Measurements from ENCODE around the gene IST1. TPM values are rescaled to one million over a fixed set of nuclear protein-coding genes. Genes with fewer than 3 reads are reported as not detected.

Gene IST1
- total and polyA plus RNA-seq, 10 of the 15 experiments (the other 5 are each of a cell fraction or from before 2014, with no cell fraction given), result 97.3 to 293 (median 138) TPM

DNA sequence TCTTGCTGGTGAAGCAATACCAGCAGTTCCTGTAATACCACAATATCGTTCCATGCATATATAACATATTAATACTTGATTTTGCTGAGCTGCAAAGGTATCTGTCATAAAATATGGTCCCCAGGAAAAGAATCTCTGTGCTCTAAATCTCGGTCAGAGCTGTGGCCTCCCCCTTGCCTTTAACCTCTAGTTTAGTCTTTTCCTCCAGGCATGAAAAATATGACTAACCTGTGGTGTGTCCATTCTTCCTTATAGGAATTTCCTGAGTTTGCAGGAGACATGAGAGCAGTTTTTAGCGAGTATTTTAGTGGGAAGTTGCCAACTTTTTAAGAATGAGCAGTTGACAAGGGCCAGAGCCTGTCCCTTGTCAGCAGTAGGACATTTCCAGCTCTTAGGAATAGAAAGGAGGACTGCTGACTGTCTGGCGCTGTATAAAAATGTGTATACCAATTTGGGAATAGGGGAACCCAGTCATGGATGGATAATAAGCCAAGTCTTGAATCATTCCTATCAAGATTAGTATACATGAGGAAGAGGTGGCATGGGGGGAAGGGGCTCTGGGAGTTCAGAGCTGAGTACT, 40.9 kb upstream of the IST1 start:
- Histone ChIP-seq H4K20me1 (ENCODE audit: control insufficient read depth, insufficient read depth) (no peaks in the 10 kb centered on the region), H3K4me2 (ENCODE audit: control insufficient read depth, insufficient read depth) (peak overlapping the region; percentile 87), H3K9me3 (replicated peaks; ENCODE audit: control insufficient read depth, insufficient read depth, low read length) (no peaks in the 10 kb centered on the region), H3K27me3 (replicated peaks in 1 of 2; ENCODE audit: control insufficient read depth in 2 of 2, insufficient read depth in 2 of 2, low read length in 1 of 2) (no peaks in the 10 kb centered on the region), H3K4me3 (no peak overlapping the region), H3K4me1 (ENCODE audit: control insufficient read depth, insufficient read depth, low read length) (peaks cover 32% of the 10 kb centered on the region), H3K79me2 (ENCODE audit: control insufficient read depth, insufficient read depth, low read length) (peaks cover 27% of the 10 kb centered on the region), H3K36me3 (ENCODE audit: control insufficient read depth in 2 of 2, insufficient read depth in 2 of 2, low read length in 1 of 2) (peaks cover 21 to 28% of the 10 kb centered on the region in 2 experiments), H2AFZ (ENCODE audit: control insufficient read depth, low read depth, low read length) (no peak overlapping the region), H3K27ac (ENCODE audit: control insufficient read depth, insufficient read depth) (peak overlapping the region; percentile 86), H3K9ac (ENCODE audit: control insufficient read depth, insufficient read depth, low read length) (no peak overlapping the region)
- DNase-seq (ENCODE audit: low read depth, low spot score), result no peak
- ChIA-PET SMC1A (ENCODE audit: uncharacterized antibody, unreplicated experiment) (interaction anchor here (2.0 kb wide), 1 partner anchor 11 kb away, joined by 6 read pairs; no protein-coding TSS in a partner anchor), RAD21 (ENCODE audit: unreplicated experiment) (interaction anchor here (1.0 to 2.7 kb wide), 3 partner anchors 11 to 46 kb away, joined by 4 to 12 read pairs (median 4); partner anchors contain the start of gene AP1G1), CTCF (interaction anchor here (1.1 to 1.8 kb wide), 2 partner anchors 11 to 28 kb away, joined by 3 to 9 read pairs; no protein-coding TSS in a partner anchor), POLR2A (interaction anchor here (1.0 to 1.6 kb wide), 2 partner anchors 12 to 74 kb away, joined by 4 read pairs; no protein-coding TSS in a partner anchor)
- ATAC-seq, result no peak
- intact Hi-C loops (cut with micrococcal nuclease; ENCODE audit: unreplicated experiment) (no loop called here), in situ Hi-C loops (cut with MboI) (no loop called here)
- BruUV-seq (replicated peaks), result no TSS peak
- 93% methylated on average over 4 of the region's 4 CpGs for WGBS (ENCODE audit: insufficient coverage, insufficient replicate concordance, low lambda C conversion rate, missing lambda C conversion rate)
- no peak for FAIRE-seq
- TF ChIP-seq, protein P1, sequence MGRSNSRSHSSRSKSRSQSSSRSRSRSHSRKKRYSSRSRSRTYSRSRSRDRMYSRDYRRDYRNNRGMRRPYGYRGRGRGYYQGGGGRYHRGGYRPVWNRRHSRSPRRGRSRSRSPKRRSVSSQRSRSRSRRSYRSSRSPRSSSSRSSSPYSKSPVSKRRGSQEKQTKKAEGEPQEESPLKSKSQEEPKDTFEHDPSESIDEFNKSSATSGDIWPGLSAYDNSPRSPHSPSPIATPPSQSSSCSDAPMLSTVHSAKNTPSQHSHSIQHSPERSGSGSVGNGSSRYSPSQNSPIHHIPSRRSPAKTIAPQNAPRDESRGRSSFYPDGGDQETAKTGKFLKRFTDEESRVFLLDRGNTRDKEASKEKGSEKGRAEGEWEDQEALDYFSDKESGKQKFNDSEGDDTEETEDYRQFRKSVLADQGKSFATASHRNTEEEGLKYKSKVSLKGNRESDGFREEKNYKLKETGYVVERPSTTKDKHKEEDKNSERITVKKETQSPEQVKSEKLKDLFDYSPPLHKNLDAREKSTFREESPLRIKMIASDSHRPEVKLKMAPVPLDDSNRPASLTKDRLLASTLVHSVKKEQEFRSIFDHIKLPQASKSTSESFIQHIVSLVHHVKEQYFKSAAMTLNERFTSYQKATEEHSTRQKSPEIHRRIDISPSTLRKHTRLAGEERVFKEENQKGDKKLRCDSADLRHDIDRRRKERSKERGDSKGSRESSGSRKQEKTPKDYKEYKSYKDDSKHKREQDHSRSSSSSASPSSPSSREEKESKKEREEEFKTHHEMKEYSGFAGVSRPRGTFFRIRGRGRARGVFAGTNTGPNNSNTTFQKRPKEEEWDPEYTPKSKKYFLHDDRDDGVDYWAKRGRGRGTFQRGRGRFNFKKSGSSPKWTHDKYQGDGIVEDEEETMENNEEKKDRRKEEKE (IDR thresholded peaks at IDR 0.05), result no peak
- TF ChIP-seq TCF12 (IDR thresholded peaks at IDR 0.05; ENCODE audit: low read depth, low read length), result no peak
- no peak for TF ChIP-seq ATF7 (IDR thresholded peaks at IDR 0.05; ENCODE audit: low read depth)
- no peak for TF ChIP-seq SMAD5 (IDR thresholded peaks at IDR 0.05; ENCODE audit: low read depth)
- no peak for TF ChIP-seq FOXK2 (IDR thresholded peaks at IDR 0.05)
- no peak for TF ChIP-seq ZNF622 (IDR thresholded peaks at IDR 0.05)
- no peak for TF ChIP-seq EED (IDR thresholded peaks at IDR 0.05; ENCODE audit: low read depth)
- TF ChIP-seq, protein P2, sequence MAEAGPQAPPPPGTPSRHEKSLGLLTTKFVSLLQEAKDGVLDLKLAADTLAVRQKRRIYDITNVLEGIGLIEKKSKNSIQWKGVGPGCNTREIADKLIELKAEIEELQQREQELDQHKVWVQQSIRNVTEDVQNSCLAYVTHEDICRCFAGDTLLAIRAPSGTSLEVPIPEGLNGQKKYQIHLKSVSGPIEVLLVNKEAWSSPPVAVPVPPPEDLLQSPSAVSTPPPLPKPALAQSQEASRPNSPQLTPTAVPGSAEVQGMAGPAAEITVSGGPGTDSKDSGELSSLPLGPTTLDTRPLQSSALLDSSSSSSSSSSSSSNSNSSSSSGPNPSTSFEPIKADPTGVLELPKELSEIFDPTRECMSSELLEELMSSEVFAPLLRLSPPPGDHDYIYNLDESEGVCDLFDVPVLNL (IDR thresholded peaks at IDR 0.05; ENCODE audit: low read depth, low read length), result no peak
- no peak for TF ChIP-seq ETV6 (conservative IDR thresholded peaks at IDR 0.05 in 1 of 2, IDR thresholded peaks at IDR 0.05 in 1 of 2; ENCODE audit: borderline replicate concordance in 1 of 2, low read depth in 1 of 2)
- TF ChIP-seq KAT2A (conservative IDR thresholded peaks at IDR 0.05; ENCODE audit: control insufficient read depth, low read depth, low read length), result no peak
- TF ChIP-seq TAF1 (IDR thresholded peaks at IDR 0.05; ENCODE audit: borderline replicate concordance, low read depth, low read length), result no peak
- no peak for TF ChIP-seq ZBED1 (IDR thresholded peaks at IDR 0.05; ENCODE audit: borderline replicate concordance)
- TF ChIP-seq IKZF2 (IDR thresholded peaks at IDR 0.05), result no peak
- TF ChIP-seq, protein P3, sequence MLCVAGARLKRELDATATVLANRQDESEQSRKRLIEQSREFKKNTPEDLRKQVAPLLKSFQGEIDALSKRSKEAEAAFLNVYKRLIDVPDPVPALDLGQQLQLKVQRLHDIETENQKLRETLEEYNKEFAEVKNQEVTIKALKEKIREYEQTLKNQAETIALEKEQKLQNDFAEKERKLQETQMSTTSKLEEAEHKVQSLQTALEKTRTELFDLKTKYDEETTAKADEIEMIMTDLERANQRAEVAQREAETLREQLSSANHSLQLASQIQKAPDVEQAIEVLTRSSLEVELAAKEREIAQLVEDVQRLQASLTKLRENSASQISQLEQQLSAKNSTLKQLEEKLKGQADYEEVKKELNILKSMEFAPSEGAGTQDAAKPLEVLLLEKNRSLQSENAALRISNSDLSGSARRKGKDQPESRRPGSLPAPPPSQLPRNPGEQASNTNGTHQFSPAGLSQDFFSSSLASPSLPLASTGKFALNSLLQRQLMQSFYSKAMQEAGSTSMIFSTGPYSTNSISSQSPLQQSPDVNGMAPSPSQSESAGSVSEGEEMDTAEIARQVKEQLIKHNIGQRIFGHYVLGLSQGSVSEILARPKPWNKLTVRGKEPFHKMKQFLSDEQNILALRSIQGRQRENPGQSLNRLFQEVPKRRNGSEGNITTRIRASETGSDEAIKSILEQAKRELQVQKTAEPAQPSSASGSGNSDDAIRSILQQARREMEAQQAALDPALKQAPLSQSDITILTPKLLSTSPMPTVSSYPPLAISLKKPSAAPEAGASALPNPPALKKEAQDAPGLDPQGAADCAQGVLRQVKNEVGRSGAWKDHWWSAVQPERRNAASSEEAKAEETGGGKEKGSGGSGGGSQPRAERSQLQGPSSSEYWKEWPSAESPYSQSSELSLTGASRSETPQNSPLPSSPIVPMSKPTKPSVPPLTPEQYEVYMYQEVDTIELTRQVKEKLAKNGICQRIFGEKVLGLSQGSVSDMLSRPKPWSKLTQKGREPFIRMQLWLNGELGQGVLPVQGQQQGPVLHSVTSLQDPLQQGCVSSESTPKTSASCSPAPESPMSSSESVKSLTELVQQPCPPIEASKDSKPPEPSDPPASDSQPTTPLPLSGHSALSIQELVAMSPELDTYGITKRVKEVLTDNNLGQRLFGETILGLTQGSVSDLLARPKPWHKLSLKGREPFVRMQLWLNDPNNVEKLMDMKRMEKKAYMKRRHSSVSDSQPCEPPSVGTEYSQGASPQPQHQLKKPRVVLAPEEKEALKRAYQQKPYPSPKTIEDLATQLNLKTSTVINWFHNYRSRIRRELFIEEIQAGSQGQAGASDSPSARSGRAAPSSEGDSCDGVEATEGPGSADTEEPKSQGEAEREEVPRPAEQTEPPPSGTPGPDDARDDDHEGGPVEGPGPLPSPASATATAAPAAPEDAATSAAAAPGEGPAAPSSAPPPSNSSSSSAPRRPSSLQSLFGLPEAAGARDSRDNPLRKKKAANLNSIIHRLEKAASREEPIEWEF (IDR thresholded peaks at IDR 0.05; ENCODE audit: insufficient replicate concordance, low read depth, low read length), result no peak
- TF ChIP-seq SIN3A (IDR thresholded peaks at IDR 0.05; ENCODE audit: low read depth, low read length), result no peak

All from GM12878 (cell line).